ENCODE data around the gene LYPLA2.
"Not testable (repeated sequence)": the region's sequence is repeated elsewhere in the genome, so short reads cannot be mapped to it uniquely, and the experiment has no call there.

The LYPLA2 gene

DNA sequence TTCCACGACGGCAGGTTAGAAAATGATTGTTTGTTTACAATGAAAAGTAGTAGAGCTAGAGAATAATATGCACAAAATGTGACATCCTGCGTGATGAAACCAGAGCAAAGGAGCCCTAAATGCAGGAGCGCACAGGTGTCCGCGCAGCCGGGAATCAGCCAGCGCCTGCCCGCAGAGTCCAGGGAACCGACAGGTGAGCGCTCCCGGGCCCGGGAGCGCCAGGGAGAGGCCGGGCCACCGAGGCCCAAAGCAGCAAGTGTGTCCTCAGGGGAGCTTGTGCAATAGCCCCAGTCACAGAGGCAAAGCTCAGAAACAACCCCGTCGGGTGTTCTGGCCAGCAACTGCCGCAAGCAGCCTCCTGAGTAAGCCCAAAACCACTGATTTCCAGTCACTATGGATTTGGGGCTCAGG lies 10.4 kb downstream of the LYPLA2 start:
- DNase-seq, result no peak

DNA sequence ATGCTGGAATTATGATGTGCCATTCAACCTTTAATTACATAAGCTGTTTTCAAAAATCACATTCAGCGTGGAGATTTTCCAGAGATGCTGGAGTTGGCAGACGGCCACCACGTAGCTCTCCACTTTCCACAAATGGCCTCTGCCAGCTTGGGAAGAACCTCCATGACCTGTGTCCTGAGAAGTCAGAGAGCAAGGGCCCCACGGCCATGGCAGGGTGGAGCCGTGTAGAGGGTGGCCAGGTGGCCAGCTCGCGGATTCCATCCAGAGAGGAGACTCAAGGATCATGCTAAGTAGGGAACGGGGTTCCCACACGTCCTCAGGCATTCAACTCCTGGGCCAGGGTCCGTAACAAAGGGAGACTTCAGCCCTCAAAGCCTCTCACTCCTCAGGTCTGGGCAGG lies 10.9 kb downstream of the LYPLA2 start:
- no peak for DNase-seq

DNA sequence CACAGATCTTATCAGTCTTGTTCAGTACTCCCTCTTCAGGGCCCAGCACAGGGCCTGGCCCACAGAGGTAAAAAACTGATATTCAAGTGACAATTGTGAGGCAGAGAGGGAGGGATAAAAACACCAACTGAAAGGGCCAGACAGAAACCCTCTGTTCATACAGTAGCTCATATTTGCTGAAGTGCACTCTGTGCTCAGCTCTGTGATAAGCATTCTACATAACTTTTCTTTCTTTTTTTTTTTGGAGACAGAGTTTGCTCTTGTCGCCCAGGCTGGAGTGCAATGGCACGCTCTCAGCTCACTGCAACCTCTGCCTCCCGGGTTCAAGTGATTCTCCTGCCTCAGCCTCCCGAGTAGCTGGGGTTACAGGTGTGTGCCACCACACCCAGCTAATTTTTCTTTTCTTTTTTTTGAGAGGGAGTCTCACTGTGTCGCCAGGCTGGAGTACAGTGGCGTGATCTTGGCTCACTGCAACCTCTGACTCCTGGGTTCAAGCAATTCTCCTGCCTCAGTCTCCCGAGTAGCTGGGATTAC lies 11.9 kb downstream of the LYPLA2 start:
- DNase-seq, result not testable (repeated sequence)

DNA sequence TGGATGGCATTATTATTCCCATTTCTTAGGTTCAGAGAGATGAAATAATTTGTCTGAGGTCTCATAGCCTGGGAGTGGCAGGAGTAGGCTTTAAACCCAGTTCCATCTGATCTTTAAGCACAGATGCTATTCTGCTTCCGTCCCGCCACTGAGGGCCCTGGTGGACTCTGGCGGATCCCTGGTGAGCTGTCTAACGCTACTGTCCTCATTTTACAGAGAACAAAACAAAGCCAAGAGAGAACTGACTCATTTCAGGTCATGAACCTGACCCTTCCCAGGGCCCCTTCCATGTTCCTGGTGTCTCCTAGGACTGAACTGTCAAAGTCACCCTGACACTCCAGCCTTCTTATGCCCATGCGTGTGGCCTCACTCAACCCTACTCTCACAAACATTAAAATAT lies 12.7 kb downstream of the LYPLA2 start:
- no peak for DNase-seq

DNA sequence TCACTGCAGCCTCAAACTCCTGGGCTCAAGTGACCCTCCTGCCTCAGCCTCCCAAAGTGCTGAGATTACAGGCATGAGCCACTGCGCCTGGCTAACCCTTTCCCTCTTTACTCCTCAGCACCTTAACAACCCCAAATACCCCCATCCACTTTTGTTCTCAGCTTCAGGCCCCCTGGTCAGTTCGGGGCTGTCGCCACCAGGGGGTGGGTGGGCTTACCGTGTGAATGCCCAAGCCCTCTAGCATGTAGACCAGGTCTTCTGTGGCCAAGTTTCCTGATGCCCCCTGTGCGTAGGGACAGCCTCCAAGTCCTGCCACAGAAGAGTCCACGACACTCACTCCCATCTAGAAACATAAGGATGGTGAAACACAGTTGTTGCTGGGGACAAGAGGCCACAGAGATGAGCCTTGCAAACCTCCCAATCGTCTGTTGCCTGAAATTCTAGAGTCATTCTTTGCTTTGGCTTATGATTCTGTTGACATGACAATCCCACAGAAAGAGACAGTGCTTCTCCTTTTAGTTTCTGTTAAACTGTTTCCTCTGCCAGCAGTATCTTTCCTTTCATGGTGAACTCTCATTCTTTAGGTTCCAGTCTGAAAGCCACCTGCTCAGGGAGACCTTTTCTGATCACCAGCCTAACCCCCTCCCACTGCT lies 13.4 kb downstream of the LYPLA2 start:
- DNase-seq, result no peak

DNA sequence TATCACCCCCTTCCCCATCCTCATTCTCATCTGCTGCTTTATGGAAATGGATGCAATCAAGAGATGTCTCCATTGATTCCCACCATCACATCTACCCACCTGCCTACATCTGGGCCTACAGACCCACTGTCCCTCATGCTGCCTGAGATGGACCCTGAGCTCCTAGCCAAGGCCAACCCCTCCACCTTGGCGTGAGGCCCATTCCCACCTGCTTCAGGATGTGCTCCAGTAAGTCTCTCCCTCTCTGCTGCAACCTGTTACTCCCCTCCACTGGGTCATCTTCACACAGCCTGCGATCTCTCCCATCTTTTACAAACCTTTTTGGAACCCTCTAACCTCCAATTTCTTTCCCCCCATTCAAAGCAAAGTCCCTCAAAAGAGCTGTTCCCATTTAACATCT lies 14.1 kb downstream of the LYPLA2 start:
- DNase-seq, result no peak

DNA sequence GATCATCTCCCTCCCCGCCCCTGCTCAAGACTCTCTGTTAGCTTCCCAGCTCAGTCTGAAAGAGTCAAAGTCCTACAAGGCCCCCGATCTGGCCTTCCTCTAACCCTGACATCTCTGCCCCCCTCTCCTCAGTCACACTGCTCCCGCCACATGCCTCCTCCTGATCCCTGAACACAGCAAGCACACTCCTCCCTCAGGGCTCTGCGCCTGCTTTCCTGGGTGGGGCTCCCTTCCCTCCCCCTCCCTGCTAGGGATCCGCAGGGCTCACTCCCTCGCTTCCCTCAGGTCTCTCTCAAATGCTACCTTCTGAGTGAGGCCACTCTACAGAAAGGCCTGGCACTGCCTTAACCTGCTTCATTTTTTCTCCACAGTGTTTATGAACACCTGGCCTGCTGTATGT lies 15.3 kb downstream of the LYPLA2 start:
- DNase-seq, result no peak

DNA sequence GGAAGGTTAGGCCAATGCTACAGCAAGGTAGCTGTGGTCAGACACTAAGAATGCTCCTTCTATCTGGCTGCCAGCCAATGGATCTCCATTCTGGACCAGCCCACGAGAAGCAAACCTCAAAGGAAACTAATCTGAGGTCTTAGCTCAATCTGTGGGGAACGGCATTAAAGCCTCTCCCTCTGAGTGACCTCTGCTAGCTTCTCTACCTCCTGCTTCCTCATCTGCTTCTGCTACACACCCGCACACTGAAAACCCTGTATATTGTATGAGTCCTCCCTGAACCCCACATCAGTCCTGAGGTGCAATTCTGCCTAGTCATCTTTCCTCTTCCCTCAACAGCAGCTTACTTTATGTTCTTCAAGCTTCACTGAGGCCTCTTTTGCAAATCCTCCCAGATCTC lies 16.5 kb downstream of the LYPLA2 start:
- DNase-seq, result no peak

DNA sequence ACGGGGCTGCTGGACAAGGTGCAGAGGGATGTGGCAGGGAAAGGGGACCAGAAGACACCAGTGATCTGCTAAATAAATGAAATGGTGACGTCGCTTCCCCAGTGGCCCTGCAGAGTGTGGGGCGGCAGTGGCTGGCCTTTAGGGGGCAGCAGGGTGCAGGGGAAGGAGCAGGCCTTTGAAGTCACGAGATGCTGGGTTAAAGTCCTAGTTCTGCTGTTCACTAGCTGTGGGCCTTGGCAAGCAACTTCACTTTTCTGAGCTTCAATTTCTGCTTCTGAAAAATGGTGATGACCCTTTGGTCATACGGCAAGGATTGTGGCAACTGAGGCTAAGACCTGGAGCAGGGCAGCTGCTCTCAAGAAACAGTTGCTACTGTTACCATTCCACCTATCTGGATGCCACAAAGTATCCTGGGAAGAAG lies 18.8 kb downstream of the LYPLA2 start:
- peak; percentile 45 for DNase-seq

DNA sequence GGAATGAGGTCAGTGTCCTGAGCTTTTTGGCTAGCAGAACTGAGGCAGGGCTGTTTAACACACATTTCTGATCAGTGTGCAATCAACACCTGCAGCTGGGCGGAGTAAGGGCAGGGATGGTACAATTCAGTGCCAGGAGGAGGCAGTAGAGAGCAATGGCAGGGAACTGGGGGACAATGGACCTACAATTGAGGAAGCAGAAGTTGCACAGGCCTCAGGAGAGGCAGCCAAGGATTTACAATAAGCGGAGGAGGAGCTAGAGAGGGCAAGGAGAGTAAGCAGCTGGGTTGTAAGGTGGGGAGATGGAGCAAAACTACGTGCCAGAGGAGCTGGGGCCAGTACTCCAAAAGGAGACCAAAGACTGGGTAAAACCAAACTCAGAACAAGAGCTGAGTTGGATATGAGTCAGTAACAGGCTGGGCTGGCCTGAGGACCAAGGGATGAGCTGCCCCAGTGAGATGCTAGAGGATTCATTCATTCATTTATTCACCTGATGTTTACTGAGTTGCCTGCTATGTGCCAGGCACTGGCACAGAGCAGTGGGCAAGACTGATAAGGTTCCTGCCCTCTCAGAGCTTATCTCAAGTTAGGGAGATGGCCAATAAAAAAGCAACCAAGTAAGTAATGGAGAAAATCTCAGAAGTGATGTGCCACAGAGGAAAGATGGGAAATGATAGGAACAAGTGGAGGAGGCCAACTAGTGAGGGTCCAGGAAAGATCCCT lies 20.0 kb downstream of the LYPLA2 start:
- DNase-seq, result no peak

DNA sequence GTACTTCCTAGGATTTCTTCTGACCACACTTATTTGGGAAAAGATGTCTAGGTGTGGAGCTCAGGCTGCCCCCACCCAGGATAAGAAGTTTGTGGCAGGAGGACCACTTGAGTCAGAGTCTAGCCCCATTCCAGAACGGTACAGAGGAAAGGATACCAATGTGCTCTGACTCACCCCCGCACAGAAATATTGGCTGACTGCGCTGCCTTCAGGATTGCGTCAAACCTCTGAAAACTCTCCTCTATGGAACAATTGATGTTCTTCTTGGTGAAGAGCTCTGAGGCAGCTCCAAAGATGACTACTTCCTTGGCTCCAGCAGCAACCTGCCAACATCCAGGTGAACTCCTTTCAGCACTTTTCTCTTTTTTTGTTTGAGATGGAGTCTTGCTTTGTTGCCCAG lies 23.1 kb downstream of the LYPLA2 start:
- no peak for DNase-seq

DNA sequence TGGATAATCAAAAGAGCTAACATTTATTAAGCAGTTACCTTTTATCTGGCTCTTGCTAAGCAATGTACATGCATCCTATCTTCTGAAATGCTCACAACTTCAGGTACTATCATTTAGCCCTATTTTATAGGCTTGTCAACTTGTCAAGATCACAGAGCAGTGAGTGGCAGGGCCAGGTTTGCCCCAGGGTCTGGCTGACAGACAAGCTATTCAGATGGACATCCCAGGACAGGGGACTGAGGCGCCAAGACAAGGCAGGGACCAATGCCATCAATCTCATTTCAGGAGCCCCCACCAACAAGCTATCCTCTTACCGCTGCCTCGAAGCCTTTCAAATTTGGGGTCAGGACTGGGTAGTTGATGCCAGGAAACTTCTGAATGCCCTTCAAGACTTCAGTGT lies 25.4 kb downstream of the LYPLA2 start:
- DNase-seq, result no peak

DNA sequence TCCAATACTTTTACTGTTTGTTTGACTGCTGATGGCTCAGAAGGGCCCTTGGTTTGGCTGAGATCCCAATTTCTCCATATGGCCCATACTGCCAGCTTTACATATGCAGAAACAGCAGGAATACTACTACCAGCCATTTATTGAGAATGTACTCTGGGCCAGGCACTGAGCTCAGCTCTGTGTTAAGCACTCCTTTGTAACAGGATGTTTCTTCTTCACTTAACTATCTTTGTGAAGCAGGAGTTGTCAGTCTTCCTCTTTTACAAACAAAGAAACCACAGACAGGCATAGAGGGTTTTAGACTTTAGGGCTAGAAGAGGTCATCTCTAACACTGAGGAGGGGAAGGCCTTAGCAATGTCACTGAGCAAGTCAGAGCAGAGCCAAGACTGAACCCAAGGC lies 26.0 kb downstream of the LYPLA2 start:
- DNase-seq, result no peak

DNA sequence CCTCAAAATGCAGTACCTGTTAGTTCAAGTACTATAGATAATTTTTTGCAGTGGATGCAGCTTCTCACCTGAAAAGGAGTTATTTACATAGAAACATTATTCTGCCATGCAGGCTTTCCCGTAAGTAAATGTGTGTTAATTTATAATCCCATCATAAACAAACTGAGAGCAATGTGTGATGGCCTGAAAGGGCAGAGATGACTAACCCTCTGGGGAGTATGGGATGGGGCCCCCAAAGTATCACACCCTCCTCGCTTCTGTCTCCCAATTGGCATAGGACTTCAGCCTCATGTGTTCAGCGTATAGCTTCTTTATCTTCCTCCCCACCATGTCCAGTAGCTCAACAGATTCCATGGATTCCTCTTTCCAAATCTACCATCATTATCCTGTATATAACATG lies 26.7 kb downstream of the LYPLA2 start:
- no peak for DNase-seq

DNA sequence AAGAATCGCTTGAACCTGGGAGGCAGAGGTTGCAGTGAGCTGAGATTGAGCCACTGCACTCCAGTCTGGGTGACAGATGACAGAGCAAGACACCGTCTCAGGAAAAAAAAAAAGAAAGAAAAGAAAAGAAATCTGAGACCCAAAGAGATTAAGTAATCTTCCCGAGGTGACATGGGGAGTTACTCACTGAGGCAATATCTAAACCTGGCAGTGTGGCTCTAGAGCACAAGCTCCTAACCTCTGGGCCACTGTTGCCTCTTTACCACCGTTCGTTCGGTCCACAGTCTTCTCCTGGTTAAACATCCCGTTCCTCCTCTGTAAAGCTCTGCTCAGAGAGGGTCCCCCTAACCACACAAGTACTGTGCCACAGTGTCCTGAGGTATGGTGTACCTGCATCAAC lies 32.8 kb downstream of the LYPLA2 start:
- DNase-seq, result no peak

DNA sequence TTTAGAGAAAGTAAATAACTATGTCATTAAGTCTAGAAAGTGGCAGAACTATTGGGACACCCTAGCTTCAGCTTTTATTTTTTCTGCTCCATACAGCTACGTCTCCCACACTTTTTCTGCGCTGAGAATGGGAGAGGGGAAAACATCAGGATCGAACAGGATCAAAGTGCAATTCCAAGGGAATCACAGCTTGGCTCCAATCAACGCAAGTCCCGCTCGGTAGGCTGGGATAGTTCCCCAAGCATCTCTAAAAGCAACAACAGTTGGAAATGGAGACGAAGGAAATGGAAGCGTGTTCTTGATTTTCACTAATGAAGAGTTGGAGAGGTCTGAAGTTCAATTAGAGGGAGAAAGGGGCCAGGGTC lies 33.7 kb downstream of the LYPLA2 start:
- DNase-seq, result no peak

DNA sequence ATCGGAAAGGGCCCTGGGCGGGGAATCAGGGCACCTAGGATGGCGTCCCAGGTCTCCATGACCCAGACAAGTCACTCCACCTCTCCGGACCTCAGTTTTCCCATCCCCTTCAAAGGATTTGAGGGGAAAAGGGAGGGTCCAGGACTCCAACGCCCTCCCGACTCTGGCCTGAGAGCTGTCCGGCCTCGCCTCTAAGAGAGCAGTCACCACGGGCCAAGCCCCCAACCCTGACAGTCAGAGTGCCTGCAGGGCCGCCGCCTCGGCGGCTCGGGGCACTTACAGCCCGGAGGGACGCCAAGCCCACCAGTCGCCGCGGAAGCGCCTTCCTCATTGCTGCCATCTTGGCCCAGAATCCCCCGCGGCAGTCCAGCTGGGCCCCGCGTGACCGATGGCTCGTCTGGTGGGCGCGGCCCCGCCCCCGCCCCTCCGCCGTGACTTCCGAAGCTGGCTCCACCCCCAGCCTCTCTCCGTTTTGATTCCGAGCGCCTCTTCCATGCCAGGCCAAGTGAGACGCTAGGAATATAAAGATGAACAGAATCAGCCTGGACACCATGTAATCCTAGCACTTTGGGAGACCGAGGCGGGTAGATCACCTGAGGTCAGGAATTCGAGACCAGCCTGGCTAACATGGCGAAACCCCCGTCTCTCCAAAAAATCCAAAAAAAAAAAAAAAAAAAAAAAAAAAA lies 34.3 kb downstream of the LYPLA2 start, which contains the start of gene HMGCL:
HMGCL (minus strand) TSS at position 354 of the 686 bp plus-strand sequence; CDS start at position 340, 14 bp downstream.
- peak; percentile 88 for DNase-seq

DNA sequence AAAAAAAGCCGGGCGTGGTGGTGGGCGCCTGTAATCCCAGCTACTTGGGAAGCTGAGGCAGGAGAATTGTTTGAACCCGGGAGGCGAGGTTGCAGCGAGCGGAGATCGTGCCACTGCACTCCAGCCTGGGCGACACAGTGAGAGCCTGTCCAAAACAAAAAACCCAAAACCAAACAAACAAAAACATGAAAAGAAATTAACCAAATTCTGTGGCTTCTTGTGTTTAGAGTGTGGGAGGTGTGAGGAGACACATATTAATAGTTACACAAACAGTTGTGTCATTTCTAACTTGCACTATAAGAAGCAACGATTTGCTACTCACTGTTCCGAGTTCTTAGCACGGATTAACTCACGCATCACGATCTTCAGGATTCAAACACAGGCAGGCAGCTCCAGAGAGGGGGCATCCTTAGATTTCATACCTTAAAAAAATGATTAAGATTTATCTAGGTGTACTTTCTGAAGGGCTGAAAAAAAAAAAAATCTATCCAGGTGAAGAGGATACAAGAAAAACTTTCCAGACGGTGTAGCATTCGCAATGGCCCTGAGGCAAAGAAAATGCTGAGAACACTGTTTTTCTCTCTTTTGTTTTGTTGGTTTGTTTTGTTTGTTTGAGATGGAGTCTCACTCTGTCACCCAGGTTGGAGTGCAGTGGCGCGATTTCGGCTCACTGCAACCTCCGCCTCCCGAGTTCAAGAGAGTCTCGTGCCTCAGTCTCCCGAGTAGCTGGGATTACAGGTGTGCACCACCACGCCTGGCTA lies 35.0 kb downstream of the LYPLA2 start:
- DNase-seq, result no peak

DNA sequence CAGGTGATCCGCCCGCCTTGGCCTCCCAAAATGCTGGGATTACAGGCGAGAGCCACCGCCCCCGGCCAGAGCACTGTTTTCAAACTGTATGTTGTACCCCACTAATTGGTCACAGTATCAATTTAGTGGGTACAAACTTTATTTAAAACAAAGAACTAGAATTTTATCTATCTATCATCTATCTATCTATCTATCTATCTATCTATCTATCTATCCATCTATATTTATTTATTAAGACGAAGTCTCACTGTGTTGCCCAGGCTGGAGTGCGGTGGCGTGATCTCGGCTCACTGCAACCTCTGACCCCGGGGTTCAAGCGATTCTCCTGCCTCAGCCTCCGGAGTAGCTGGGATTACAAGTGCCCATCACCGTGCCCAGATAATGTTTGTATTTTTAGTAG lies 35.6 kb downstream of the LYPLA2 start:
- DNase-seq, result not testable (repeated sequence)

DNA sequence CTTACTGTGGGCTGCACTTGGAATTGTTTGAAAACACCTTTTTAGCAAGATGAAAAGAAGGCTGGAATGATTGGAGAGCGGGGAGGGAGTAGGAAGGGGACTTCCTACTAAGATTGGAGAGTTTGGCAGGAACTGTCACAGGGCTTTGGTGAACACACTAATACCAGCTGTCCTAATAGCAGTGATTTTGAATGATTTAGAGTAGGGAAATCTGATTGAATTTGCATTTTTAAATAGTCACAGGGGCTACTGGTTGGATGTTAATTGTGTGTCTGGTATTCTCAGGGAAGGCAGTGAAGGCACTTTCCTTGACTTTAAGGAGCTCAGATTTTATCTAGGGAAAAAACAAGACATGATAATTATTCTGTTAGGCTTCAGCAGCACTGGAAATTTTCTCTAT lies 36.8 kb downstream of the LYPLA2 start:
- no peak for DNase-seq

DNA sequence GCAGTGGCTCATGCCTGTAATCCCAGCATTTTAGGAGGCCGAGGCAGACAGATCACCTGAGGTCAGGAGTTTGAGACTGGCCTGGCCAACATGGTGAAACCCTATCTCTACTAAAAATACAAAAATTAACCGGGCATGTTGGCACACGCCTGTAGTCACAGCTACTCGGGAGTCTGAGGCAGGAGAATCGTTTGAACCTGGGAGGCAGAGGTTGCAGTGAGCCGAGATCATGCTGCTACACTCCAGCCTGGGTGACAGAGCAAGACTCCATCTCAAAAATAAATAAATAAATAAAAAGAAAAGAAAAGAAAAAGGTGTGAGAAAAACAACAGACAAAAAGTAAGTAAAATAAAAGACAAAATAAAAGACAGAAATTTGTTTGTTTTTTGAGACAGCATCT lies 43.2 kb downstream of the LYPLA2 start:
- not testable (repeated sequence) for DNase-seq

DNA sequence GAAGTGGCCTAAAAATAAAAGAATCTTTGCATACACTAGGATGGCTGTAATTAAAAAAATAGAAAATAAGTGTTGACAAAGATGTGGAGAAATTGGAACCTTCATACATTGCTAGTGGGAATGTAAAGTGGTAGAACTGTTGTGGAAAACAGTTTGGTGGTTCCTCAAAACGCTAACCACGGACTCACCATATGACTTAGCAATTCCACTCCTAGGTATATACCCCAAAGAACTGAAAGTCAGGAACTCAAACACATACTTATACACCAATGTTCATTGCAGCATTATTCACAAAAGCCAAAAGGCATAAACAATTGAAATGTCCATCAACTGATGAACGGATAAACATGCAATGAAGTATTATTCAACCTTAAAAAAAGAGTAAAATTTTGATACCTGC lies 45.1 kb downstream of the LYPLA2 start:
- DNase-seq, result no peak

DNA sequence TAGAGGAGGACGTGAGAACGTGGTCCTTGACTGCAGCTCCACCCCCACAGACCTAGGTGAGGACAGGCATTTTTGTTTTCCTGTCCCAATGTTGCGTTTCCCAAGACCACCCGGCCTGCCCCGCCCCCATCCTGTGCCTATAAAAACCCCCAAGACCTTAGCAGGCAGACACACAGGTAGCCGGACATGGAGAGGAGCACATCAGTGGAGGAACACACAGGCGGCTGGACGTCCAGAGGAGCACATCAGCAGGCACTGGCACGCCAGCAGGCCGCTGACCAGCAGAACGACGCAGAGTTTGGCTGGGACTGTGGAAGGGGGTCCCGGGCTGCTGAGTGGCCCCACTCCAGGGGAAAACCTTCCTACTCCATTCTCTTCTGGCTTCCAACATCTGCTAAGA lies 47.0 kb downstream of the LYPLA2 start:
- no peak for DNase-seq
